Neural progenitor cell (in vitro differentiated cells): Measurements from ENCODE around the gene MPL. TPM values are rescaled to one million over a fixed set of nuclear protein-coding genes. Genes with fewer than 3 reads are reported as not detected.

Source experiments
- DNase-seq: peaks from one replicate; pipeline ENCODE4 v3.0.0-alpha.2; 2016; ENCODE audit warnings: low spot score
- H2AFZ ChIP-seq: fragments of 200-600 bp; sonication (generic); replicated peaks from 2 replicates; pipeline ENCODE4 v1.6.1; 2016; ENCODE audit warnings: antibody characterized with exemption
- H3F3A ChIP-seq: fragments of 200-600 bp; sonication (generic); 2 replicates; pipeline ENCODE4 v1.6.1; 2016; ENCODE audit warnings: antibody characterized with exemption, low read depth
- H3K27ac ChIP-seq: fragments of 200-600 bp; sonication (generic); 2 replicates; pipeline ENCODE4 v1.5.1; 2016; ENCODE audit warnings: mild to moderate bottlenecking
- H3K27me3 ChIP-seq: fragments of 200-600 bp; sonication (generic); 2 replicates; pipeline ENCODE4 v1.6.1; 2016; ENCODE audit warnings: mild to moderate bottlenecking, moderate library complexity
- H3K36me3 ChIP-seq: fragments of 200-600 bp; sonication (generic); 2 replicates; pipeline ENCODE4 v1.5.1; 2016
- H3K4me1 ChIP-seq: fragments of 200-600 bp; sonication (generic); 2 replicates; pipeline ENCODE4 v1.6.1; 2016; ENCODE audit warnings: mixed run types
- H3K4me2 ChIP-seq: fragments of 200-600 bp; sonication (generic); 2 replicates; pipeline ENCODE4 v1.6.1; 2016
- H3K4me3 ChIP-seq: fragments of 200-600 bp; sonication (generic); 2 replicates; pipeline ENCODE4 v1.5.1; 2016
- H3K79me2 ChIP-seq: fragments of 200-600 bp; sonication (generic); 2 replicates; pipeline ENCODE4 v1.6.1; 2016; ENCODE audit warnings: low read depth
- H3K9ac ChIP-seq: fragments of 200-600 bp; sonication (generic); 2 replicates; pipeline ENCODE4 v1.6.1; 2016
- H3K9me3 ChIP-seq: fragments of 200-600 bp; sonication (generic); 2 replicates; pipeline ENCODE4 v1.5.1; 2016; ENCODE audit warnings: low read depth
- H4K20me1 ChIP-seq: fragments of 200-600 bp; sonication (generic); 2 replicates; pipeline ENCODE4 v1.6.1; 2016; ENCODE audit warnings: low read depth
- H3K27ac Mint-ChIP-seq: 3 replicates; pipeline ENCODE4 v1.8.0; 2021; ENCODE audit warnings: mixed read lengths
- H3K27me3 Mint-ChIP-seq: 2 replicates; pipeline ENCODE4 v1.8.0; 2022; ENCODE audit warnings: low read depth, mild to moderate bottlenecking, inconsistent platforms, moderate library complexity, mixed read lengths; ENCODE audit not compliant: insufficient read depth
- H3K36me3 Mint-ChIP-seq: 3 replicates; pipeline ENCODE4 v1.8.0; 2021; ENCODE audit warnings: mixed read lengths
- H3K4me1 Mint-ChIP-seq: 3 replicates; pipeline ENCODE4 v1.8.0; 2021; ENCODE audit warnings: mixed read lengths
- H3K4me3 Mint-ChIP-seq: 3 replicates; pipeline ENCODE4 v1.8.0; 2021; ENCODE audit warnings: mild to moderate bottlenecking, moderate library complexity, mixed read lengths
- H3K9me3 Mint-ChIP-seq: 3 replicates; pipeline ENCODE4 v1.8.0; 2020; ENCODE audit warnings: mixed read lengths
- EZH2 ChIP-seq: fragments of 200-600 bp; sonication (generic); IDR thresholded peaks from 2 replicates; pipeline ENCODE4 v1.6.1; 2017; ENCODE audit warnings: antibody characterized with exemption, mild to moderate bottlenecking, moderate library complexity
- EZH2phosphoT487 ChIP-seq: fragments of 200-600 bp; sonication (generic); IDR thresholded peaks from 2 replicates; pipeline ENCODE4 v1.6.1; 2017; ENCODE audit warnings: antibody characterized with exemption
- total RNA-seq: library from RNA; depleted of rRNA; stranded (reverse); fragments of >200 nt; gene quantifications from 2 replicates; pipeline ENCODE4 v1.2.3, GENCODE V29; 2015; ENCODE audit warnings: low replicate concordance
- TF ChIP-seq, protein P1 (sequence below): fragments of 200-600 bp; sonication (generic); IDR thresholded peaks from 2 replicates; pipeline ENCODE4 v1.5.1; 2017; ENCODE audit warnings: antibody characterized with exemption, mild to moderate bottlenecking

The MPL gene
- total RNA-seq, 1 donor from 2014 or later: not detected

DNA sequence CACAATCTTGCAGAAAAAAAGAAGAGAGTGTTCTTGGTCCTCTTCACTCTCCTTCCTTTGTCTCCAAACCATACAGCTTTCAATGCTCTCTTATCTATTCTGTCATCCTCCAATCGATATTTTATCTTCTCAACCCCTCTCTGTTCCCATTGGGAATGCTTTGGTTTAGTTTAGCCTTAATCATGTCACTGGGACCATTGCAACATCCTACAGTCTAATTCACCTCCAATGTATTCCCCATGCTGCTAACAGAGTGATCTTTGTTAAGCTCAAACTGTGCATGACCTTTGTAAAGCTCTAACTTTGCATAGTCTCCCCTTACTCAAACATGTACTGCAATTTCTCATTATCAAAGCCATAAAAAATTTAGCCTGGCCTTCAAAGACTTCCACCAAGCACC, 2.9 kb downstream of the MPL start:
- no peak for DNase-seq
- Mint-ChIP-seq H3K4me3 (no peak overlapping the region), H3K27ac (no peak overlapping the region), H3K4me1 (peaks cover 14% of the 10 kb centered on the region), H3K27me3 (peaks cover 12% of the 10 kb centered on the region), H3K9me3 (no peaks in the 10 kb centered on the region), H3K36me3 (no peaks in the 10 kb centered on the region)
- TF ChIP-seq EZH2: no peak
- TF ChIP-seq, protein P1, sequence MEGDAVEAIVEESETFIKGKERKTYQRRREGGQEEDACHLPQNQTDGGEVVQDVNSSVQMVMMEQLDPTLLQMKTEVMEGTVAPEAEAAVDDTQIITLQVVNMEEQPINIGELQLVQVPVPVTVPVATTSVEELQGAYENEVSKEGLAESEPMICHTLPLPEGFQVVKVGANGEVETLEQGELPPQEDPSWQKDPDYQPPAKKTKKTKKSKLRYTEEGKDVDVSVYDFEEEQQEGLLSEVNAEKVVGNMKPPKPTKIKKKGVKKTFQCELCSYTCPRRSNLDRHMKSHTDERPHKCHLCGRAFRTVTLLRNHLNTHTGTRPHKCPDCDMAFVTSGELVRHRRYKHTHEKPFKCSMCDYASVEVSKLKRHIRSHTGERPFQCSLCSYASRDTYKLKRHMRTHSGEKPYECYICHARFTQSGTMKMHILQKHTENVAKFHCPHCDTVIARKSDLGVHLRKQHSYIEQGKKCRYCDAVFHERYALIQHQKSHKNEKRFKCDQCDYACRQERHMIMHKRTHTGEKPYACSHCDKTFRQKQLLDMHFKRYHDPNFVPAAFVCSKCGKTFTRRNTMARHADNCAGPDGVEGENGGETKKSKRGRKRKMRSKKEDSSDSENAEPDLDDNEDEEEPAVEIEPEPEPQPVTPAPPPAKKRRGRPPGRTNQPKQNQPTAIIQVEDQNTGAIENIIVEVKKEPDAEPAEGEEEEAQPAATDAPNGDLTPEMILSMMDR: no peak
- no peak for TF ChIP-seq EZH2phosphoT487
- Histone ChIP-seq H3K27ac (no peak overlapping the region), H3K36me3 (no peaks in the 10 kb centered on the region), H3K4me1 (peaks cover 11% of the 10 kb centered on the region), H3K9ac (no peak overlapping the region), H4K20me1 (no peaks in the 10 kb centered on the region), H3K79me2 (no peaks in the 10 kb centered on the region), H3K9me3 (no peaks in the 10 kb centered on the region), H3K27me3 (no peaks in the 10 kb centered on the region), H3K4me3 (no peak overlapping the region), H3F3A (no peaks in the 10 kb centered on the region), H3K4me2 (no peak overlapping the region), H2AFZ (no peak overlapping the region)

DNA sequence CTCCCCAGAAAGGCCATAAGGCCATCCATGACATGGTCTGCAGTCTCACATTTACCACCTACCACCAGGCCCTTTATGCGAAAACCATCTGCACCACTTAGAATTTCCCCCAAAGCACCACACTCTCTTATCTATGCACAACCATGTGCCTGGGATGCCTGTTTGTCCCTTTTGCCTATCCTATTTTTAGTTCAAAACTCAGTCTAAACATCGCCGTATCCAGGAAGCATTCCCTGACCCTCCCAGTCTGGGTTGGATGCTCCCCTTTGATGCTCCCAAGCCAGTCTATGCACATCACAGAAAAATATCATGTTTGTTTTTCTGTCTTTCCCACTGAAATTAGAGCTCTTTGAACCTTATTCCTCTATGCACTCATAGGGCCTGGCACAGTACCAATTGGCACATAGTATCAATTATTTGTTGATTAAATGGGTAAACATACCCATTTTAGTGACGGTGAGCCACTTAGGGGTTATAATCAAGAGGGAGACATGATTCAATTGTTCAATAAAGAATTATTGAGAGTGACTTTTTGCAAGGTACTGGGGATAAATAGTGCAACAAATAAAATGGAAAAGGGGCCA, 6.7 kb downstream of the MPL start:
- peaks cover 20% of the 10 kb centered on the region for H3K4me1 Mint-ChIP-seq
- Histone ChIP-seq H3F3A (peaks cover 16% of the 10 kb centered on the region), H3K4me3 (no peak overlapping the region), H3K79me2 (no peaks in the 10 kb centered on the region), H3K9me3 (no peaks in the 10 kb centered on the region), H3K9ac (no peak overlapping the region), H3K4me2 (no peak overlapping the region), H3K27ac (no peak overlapping the region), H3K27me3 (peaks cover 14% of the 10 kb centered on the region), H3K4me1 (peaks cover 29% of the 10 kb centered on the region), H4K20me1 (no peaks in the 10 kb centered on the region), H3K36me3 (no peaks in the 10 kb centered on the region), H2AFZ (no peak overlapping the region)
- DNase-seq: no peak
- peaks cover 8% of the 10 kb centered on the region for H3K27me3 Mint-ChIP-seq
- TF ChIP-seq EZH2 (no peak), EZH2phosphoT487 (no peak)
- TF ChIP-seq, protein P1: no peak
- no peaks in the 10 kb centered on the region for H3K9me3 Mint-ChIP-seq
- no peak overlapping the region for H3K4me3 Mint-ChIP-seq
- no peaks in the 10 kb centered on the region for H3K36me3 Mint-ChIP-seq
- H3K27ac Mint-ChIP-seq: no peak overlapping the region

DNA sequence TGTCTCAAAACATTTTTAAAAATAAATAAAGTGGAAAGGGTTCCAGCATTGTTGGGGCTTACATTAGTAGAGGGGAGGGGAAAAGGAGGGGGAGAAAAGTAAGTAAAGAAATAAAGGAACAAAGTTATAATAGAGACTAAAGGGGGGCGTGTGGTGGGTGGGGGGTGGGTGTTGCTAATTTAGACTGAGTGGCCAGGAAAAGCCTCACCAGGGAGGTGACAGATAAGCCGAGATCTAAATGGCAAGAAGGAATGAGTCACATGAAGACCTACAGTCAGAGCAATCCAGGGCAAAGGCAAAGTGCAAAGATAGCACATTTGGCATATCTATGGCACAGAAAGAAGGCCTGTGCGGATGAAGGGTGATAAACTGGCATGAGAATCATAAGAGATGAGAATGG, 7.5 kb downstream of the MPL start:
- no peaks in the 10 kb centered on the region for H3K36me3 Mint-ChIP-seq
- DNase-seq: no peak
- H3K27me3 Mint-ChIP-seq: peaks cover 13% of the 10 kb centered on the region
- TF ChIP-seq, protein P1: no peak
- no peak for TF ChIP-seq EZH2phosphoT487
- H3K27ac ChIP-seq: no peak overlapping the region
- H3K36me3 ChIP-seq: no peaks in the 10 kb centered on the region
- H3K4me1 ChIP-seq: peaks cover 34% of the 10 kb centered on the region
- H3K4me3 Mint-ChIP-seq: no peak overlapping the region
- no peak overlapping the region for H3K4me3 ChIP-seq
- H3K9me3 Mint-ChIP-seq: no peaks in the 10 kb centered on the region
- H4K20me1 ChIP-seq: no peaks in the 10 kb centered on the region
- H3K9ac ChIP-seq: no peak overlapping the region
- H3K9me3 ChIP-seq: no peaks in the 10 kb centered on the region
- H3K4me1 Mint-ChIP-seq: peaks cover 27% of the 10 kb centered on the region
- H2AFZ ChIP-seq: no peak overlapping the region
- H3K4me2 ChIP-seq: no peak overlapping the region
- H3K27ac Mint-ChIP-seq: no peak overlapping the region
- no peaks in the 10 kb centered on the region for H3K79me2 ChIP-seq
- H3K27me3 ChIP-seq: peaks cover 14% of the 10 kb centered on the region
- H3F3A ChIP-seq: peaks cover 24% of the 10 kb centered on the region
